ENCODE measurements around the gene DPP10. TPM values are rescaled to one million over a fixed set of nuclear protein-coding genes. Genes with fewer than 3 reads are reported as not detected.

Gene DPP10
- total RNA-seq, 4 donors from 2014 or later = 1.9 to 4.6 (median 3.9) TPM

DNA sequence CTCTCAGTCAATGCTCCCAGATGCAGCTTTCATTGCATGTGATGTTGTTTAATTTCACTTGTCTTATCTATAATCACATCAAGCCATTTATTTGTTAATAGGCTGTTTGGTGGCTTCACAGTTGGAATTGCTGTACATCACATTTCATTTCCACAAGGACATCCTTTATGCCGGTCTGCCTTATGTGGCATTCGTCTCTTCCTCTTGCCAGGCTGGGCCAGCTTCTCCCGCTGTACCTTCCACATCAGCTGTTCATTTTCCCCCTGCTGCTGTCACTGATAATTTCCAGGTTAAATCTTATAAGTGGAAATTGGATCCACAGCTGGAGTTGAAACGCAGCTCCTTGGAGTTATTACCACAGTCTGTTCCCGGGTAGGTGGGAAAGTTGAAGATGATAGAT is 110.6 kb downstream of the DPP10 start:
- TF ChIP-seq POLR2A (IDR thresholded peaks at IDR 0.05) (no peak), POLR2AphosphoS5 (IDR thresholded peaks at IDR 0.05) (no peak), EP300 (IDR thresholded peaks at IDR 0.05) (no peak)
- peaks cover 15% of the 10 kb centered on the region for H3K27me3 ChIP-seq
- 34 to 80% methylated on average over 2 to 5 of the region's 5 CpGs for WGBS, 2 donors (ENCODE audit: low coverage in 1 of 2)
- H3K9me3 ChIP-seq = no peaks in the 10 kb centered on the region
- H3K27ac ChIP-seq = no peak overlapping the region
- no peaks in the 10 kb centered on the region for H3K4me1 ChIP-seq
- no peak overlapping the region for H3K4me3 ChIP-seq
- no peak for ATAC-seq
- no peaks in the 10 kb centered on the region for H3K36me3 ChIP-seq

DNA sequence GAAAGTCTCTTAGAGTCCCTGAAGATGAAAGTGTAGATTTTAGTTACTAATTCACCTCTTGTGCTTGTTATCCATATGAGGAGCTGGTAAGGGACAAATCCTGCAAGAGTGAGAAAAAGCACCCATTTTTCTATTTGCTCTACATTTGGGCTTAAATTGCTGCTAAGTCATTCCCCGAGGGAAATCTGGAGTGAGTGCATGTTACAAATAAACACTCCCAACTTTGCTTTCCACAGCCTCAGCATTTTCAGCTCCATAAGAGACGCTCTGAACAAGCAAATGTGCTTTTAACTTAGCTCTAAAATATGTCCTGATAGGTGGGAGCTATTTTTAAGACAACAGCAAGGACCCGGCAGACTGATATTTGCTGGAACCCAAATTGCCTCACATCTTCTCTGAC is 126.7 kb downstream of the DPP10 start:
- 41 to 60% methylated on average over 3 of the region's 3 CpGs for WGBS, 2 donors (ENCODE audit: low coverage in 1 of 2)
- Histone ChIP-seq H3K4me1 (no peaks in the 10 kb centered on the region), H3K36me3 (no peaks in the 10 kb centered on the region), H3K27ac (no peak overlapping the region), H3K9me3 (no peaks in the 10 kb centered on the region), H3K4me3 (no peak overlapping the region), H3K27me3 (no peaks in the 10 kb centered on the region)
- ATAC-seq = no peak
- TF ChIP-seq POLR2A (IDR thresholded peaks at IDR 0.05) = no peak
- TF ChIP-seq, protein P1, sequence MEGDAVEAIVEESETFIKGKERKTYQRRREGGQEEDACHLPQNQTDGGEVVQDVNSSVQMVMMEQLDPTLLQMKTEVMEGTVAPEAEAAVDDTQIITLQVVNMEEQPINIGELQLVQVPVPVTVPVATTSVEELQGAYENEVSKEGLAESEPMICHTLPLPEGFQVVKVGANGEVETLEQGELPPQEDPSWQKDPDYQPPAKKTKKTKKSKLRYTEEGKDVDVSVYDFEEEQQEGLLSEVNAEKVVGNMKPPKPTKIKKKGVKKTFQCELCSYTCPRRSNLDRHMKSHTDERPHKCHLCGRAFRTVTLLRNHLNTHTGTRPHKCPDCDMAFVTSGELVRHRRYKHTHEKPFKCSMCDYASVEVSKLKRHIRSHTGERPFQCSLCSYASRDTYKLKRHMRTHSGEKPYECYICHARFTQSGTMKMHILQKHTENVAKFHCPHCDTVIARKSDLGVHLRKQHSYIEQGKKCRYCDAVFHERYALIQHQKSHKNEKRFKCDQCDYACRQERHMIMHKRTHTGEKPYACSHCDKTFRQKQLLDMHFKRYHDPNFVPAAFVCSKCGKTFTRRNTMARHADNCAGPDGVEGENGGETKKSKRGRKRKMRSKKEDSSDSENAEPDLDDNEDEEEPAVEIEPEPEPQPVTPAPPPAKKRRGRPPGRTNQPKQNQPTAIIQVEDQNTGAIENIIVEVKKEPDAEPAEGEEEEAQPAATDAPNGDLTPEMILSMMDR (IDR thresholded peaks at IDR 0.05) = no peak
- no peak for TF ChIP-seq POLR2AphosphoS5 (IDR thresholded peaks at IDR 0.05)
- no peak for TF ChIP-seq EP300 (IDR thresholded peaks at IDR 0.05)

DNA sequence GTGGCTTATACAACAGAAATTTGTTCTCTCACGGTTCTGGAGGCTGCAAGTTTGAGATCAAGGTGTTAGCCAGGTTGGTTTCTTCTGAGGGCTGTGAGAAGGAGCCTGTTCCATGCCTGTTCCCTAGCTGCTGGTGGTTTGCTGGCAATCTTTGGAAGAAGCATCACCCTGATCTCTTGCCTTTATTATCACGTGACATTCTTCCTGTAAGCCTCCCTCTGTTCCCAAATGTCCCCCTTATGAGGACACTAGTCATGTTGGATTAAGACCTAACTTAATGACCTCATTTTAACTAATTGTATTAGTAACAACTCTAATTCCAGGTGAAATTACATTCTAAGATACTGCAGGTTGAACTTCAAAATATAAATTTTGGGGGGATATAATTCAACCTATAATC is 135.2 kb downstream of the DPP10 start:
- 81% methylated on average over 2 of the region's 2 CpGs; no CpG with 5 or more reads in 1 of the 2 donors for whole genome bisulfite sequencing, 2 donors (ENCODE audit: low coverage in 1 of 2)

DNA sequence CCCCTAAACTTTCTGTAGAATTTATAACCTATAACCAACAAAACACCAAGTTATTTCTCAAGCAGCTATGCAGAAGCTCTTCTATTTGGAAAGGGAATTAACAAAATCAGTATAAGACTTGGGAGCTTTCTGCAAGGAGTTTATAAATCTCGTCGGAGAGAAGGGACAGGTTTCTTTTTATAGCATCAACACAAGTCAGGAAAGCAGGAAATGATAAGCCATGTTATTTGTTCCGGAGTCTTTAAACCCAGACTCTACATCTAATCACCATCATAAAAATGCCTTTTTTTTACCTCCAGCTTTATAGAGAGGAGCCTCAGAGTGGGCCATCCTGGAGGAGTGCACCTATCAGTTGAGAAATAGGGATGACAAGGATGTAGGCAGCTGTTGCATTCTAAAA is 137.1 kb downstream of the DPP10 start:
- WGBS, 2 donors (ENCODE audit: low coverage in 1 of 2) = 0% methylated on average over 2 to 3 of the region's 3 CpGs
- Histone ChIP-seq H3K27ac (no peak overlapping the region), H3K36me3 (no peaks in the 10 kb centered on the region), H3K9me3 (no peaks in the 10 kb centered on the region), H3K4me1 (peaks cover 0 to 10% (median 0%) of the 10 kb centered on the region in 3 donors), H3K27me3 (no peaks in the 10 kb centered on the region), H3K4me3 (no peak overlapping the region)
- ATAC-seq = no peak
- TF ChIP-seq EP300 (IDR thresholded peaks at IDR 0.05) (no peak), POLR2AphosphoS5 (IDR thresholded peaks at IDR 0.05) (no peak), POLR2A (IDR thresholded peaks at IDR 0.05) (no peak)
- TF ChIP-seq, protein P1 (IDR thresholded peaks at IDR 0.05) = no peak

More for the DNA sequence above, 135.2 kb downstream of the DPP10 start:
- no peaks in the 10 kb centered on the region for H3K27me3 ChIP-seq
- no peaks in the 10 kb centered on the region for H3K9me3 ChIP-seq
- no peak for ATAC-seq
- H3K36me3 ChIP-seq = no peaks in the 10 kb centered on the region
- H3K27ac ChIP-seq = no peak overlapping the region
- TF ChIP-seq, protein P1 (IDR thresholded peaks at IDR 0.05) = no peak
- TF ChIP-seq EP300 (IDR thresholded peaks at IDR 0.05) = no peak
- no peak for TF ChIP-seq POLR2A (IDR thresholded peaks at IDR 0.05)
- no peak for TF ChIP-seq POLR2AphosphoS5 (IDR thresholded peaks at IDR 0.05)
- H3K4me1 ChIP-seq = peaks cover 0 to 10% (median 0%) of the 10 kb centered on the region in 3 donors
- H3K4me3 ChIP-seq = no peak overlapping the region

DNA sequence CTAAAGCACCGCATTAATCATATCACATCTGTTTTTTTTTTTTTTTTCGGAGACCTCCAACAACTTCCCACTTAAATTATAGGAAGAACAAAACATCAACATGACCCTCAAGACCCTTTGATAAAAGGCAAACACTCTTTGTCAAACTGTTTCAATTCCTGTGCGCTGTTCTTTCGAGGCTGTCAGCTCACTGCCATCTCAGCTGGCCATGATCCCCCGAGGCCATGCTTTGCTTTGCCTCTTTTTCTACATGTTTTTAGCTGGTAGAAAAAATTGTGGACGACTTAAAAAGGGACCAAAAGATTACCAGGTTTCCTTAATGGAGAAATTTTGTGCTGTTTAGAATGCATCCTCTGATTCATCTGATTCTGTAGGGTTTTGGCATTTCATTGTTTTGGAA is 138.2 kb downstream of the DPP10 start:
- no peak for ATAC-seq
- Histone ChIP-seq H3K9me3 (no peaks in the 10 kb centered on the region), H3K27me3 (no peaks in the 10 kb centered on the region), H3K4me1 (peaks cover 0 to 10% (median 0%) of the 10 kb centered on the region in 3 donors), H3K27ac (no peak overlapping the region), H3K36me3 (no peaks in the 10 kb centered on the region), H3K4me3 (no peak overlapping the region)
- 29 to 47% methylated on average over 3 to 6 of the region's 6 CpGs for WGBS, 2 donors (ENCODE audit: low coverage in 1 of 2)
- TF ChIP-seq POLR2A (IDR thresholded peaks at IDR 0.05) (no peak), EP300 (IDR thresholded peaks at IDR 0.05) (no peak), POLR2AphosphoS5 (IDR thresholded peaks at IDR 0.05) (no peak)
- TF ChIP-seq, protein P1 (IDR thresholded peaks at IDR 0.05) = no peak
